T follicular helper cell (primary cell): Measurements from ENCODE around the gene ABHD14A.
"Not testable (repeated sequence)": the region's sequence is repeated elsewhere in the genome, so short reads cannot be mapped to it uniquely, and the experiment has no call there.

Experiments
- DNase-seq: peaks from one replicate; pipeline ENCODE4 v3.0.0-alpha.2; 2020; ENCODE audit warnings: low read depth

Gene ABHD14A

GRCh38 chr3:51970606-51971300 lies 4.1 kb upstream of the ABHD14A start:
- no peak for DNase-seq

- no peak for DNase-seq
Observed at GRCh38 chr3:51971350-51971749, 3.5 kb upstream of the ABHD14A start.

GRCh38 chr3:51974277-51974962 lies 444 bp upstream of the ABHD14A start:
- DNase-seq, result no peak

GRCh38 chr3:51975852-51976549 lies 1.1 kb downstream of the ABHD14A start:
- no peak for DNase-seq

GRCh38 chr3:51977446-51978142 lies 2.7 kb downstream of the ABHD14A start:
- no peak for DNase-seq

- no peak for DNase-seq
Observed at GRCh38 chr3:51978143-51978502, 3.3 kb downstream of the ABHD14A start.

GRCh38 chr3:51980253-51980652 lies 5.4 kb downstream of the ABHD14A start:
- no peak for DNase-seq

GRCh38 chr3:51982352-51982837 lies 7.5 kb downstream of the ABHD14A start:
- no peak for DNase-seq

- DNase-seq, result peak; percentile 55
Observed at GRCh38 chr3:51982838-51983577, 8.1 kb downstream of the ABHD14A start, which contains the start of gene ACY1. TSS of gene ACY1 (plus strand) at chr3:51983535. CDS start at chr3:51984065, 530 bp downstream.

GRCh38 chr3:51983578-51984268 lies 8.9 kb downstream of the ABHD14A start:
- DNase-seq, result no peak

GRCh38 chr3:51984269-51984647 lies 9.4 kb downstream of the ABHD14A start:
- DNase-seq, result no peak

GRCh38 chr3:51985063-51985462 lies 10.2 kb downstream of the ABHD14A start:
- no peak for DNase-seq

- DNase-seq, result no peak
Observed at GRCh38 chr3:51986010-51986947, 11.4 kb downstream of the ABHD14A start.

- DNase-seq, result no peak
Observed at GRCh38 chr3:51987568-51987967, 12.7 kb downstream of the ABHD14A start.

GRCh38 chr3:51988286-51989146 lies 13.7 kb downstream of the ABHD14A start:
- DNase-seq, result no peak

- DNase-seq, result not testable (repeated sequence)
Observed at GRCh38 chr3:51990501-51990971, 15.7 kb downstream of the ABHD14A start.

GRCh38 chr3:51992017-51992682 lies 17.3 kb downstream of the ABHD14A start:
- DNase-seq, result no peak

- DNase-seq, result not testable (repeated sequence)
Observed at GRCh38 chr3:51993657-51994056, 18.8 kb downstream of the ABHD14A start.
